Measurements from ENCODE around the gene PDXDC1.
"Not testable (repeated sequence)": the region's sequence is repeated elsewhere in the genome, so short reads cannot be mapped to it uniquely, and the experiment has no call there.

Gene PDXDC1

DNA sequence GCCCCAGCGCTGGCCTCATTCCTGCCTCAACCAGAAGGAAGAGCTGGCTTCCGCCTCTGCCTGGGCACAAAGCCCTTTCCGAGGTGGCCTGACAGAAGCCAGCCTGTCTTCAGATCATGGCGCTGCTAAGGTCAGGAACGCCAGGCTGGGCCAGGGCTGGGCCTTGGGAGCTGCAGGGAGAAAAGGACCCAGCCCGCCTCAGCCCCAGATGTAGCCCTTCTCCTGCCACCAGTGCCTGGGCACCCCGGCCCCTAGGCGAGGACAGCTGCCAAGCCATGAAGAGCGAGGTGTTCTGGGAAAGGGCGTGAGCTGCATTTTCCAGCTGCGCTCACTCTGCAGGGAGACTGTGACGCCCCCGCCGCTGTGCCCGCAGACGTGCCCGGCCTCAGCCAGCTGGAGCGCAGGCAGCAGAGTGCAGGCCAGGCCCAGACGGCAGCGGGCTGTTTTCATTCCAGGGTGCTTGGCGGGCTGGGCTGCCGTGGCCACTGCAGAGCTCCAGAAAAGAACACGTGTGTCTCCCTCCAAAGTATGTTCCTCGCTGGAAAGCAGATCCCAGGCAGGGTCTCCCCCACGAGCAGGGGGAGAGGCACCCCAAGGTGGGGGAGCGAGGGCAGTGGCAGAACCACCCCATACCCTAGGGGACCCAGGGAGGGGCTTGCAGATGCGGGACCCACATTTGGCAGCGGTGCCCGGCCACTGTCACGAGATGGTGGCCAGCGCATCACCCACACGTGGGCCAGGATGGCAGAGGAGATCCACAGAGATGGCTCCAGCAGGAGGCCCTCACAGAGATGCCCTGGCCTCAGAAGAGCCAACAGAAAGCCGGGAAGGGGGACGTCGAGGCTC is 170.8 kb downstream of the PDXDC1 start:
- Histone ChIP-seq H3K4me2 (ENCODE audit: low read length) (peak overlapping the region; percentile 75), H3K4me3 (ENCODE audit: low read length) (peak overlapping the region; percentile 7), H3K9ac (ENCODE audit: low read depth, low read length) (peak overlapping the region; percentile 56), H3K4me1 (ENCODE audit: control insufficient read depth, insufficient read depth, low read length) (peaks cover 61% of the 10 kb centered on the region)
- not testable (repeated sequence) for H3K27me3 ChIP-seq (ENCODE audit: control insufficient read depth, insufficient read depth, low read length); H3K36me3 ChIP-seq (ENCODE audit: insufficient read depth, low read length); H3K9me3 ChIP-seq (replicated peaks; ENCODE audit: low read length)

- Histone ChIP-seq H3K4me3 (ENCODE audit: low read length) (peak overlapping the region; percentile 7), H3K4me1 (ENCODE audit: control insufficient read depth, insufficient read depth, low read length) (peaks cover 58% of the 10 kb centered on the region), H3K9ac (ENCODE audit: low read depth, low read length) (peak overlapping the region; percentile 56)
Measured at GRCh38 chr16:15146264-15146662, 171.4 kb downstream of the PDXDC1 start.

GRCh38 chr16:15148831-15149230 is 174.0 kb downstream of the PDXDC1 start:
- not testable (repeated sequence) for H3K27me3 ChIP-seq (ENCODE audit: control insufficient read depth, insufficient read depth, low read length); H3K4me3 ChIP-seq (ENCODE audit: low read length); H3K9ac ChIP-seq (ENCODE audit: low read depth, low read length); H3K36me3 ChIP-seq (ENCODE audit: insufficient read depth, low read length); H3K9me3 ChIP-seq (replicated peaks; ENCODE audit: low read length)
- Histone ChIP-seq H3K4me1 (ENCODE audit: control insufficient read depth, insufficient read depth, low read length) (peaks cover 34% of the 10 kb centered on the region), H3K4me2 (ENCODE audit: low read length) (peak overlapping the region; percentile 25)

More at GRCh38 chr16:15146264-15146662, 171.4 kb downstream of the PDXDC1 start:
- H3K27me3 ChIP-seq (ENCODE audit: control insufficient read depth, insufficient read depth, low read length); H3K36me3 ChIP-seq (ENCODE audit: insufficient read depth, low read length); H3K9me3 ChIP-seq (replicated peaks; ENCODE audit: low read length): not testable (repeated sequence)
- H3K4me2 ChIP-seq (ENCODE audit: low read length), result peak overlapping the region; percentile 75

DNA sequence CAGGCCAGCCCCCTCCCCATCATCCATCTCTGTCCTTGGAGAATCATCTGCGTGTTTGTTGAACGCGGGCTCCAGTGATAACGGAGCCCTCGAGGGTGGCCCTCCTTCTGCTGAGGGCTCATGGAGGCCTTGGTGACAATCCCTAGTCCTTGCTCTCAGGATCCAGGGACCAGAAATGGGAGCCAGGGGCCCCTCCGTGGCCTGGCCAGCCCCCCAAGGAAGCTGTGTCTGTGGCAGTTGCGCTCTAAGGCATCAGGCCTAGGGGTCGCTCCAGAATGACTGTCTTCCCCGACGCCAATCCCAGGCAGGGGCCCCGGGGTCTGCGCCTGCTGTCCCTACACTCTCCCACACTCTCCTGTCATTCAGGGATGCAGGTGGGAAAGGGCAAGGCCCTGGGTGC is 174.4 kb downstream of the PDXDC1 start:
- not testable (repeated sequence) for H3K27me3 ChIP-seq (ENCODE audit: control insufficient read depth, insufficient read depth, low read length); H3K36me3 ChIP-seq (ENCODE audit: insufficient read depth, low read length); H3K4me2 ChIP-seq (ENCODE audit: low read length); H3K9me3 ChIP-seq (replicated peaks; ENCODE audit: low read length); H3K9ac ChIP-seq (ENCODE audit: low read depth, low read length); H3K4me3 ChIP-seq (ENCODE audit: low read length)
- peaks cover 30% of the 10 kb centered on the region for H3K4me1 ChIP-seq (ENCODE audit: control insufficient read depth, insufficient read depth, low read length)

- peak overlapping the region; percentile 66 for H3K4me3 ChIP-seq (ENCODE audit: low read length)
- not testable (repeated sequence) for H3K36me3 ChIP-seq (ENCODE audit: insufficient read depth, low read length); H3K9me3 ChIP-seq (replicated peaks; ENCODE audit: low read length); H3K4me1 ChIP-seq (ENCODE audit: control insufficient read depth, insufficient read depth, low read length); H3K27me3 ChIP-seq (ENCODE audit: control insufficient read depth, insufficient read depth, low read length)
- H3K9ac ChIP-seq (ENCODE audit: low read depth, low read length), result peak overlapping the region; percentile 63
- H3K4me2 ChIP-seq (ENCODE audit: low read length), result peak overlapping the region; percentile 65
Measured at GRCh38 chr16:15154005-15154404, 179.2 kb downstream of the PDXDC1 start.

DNA sequence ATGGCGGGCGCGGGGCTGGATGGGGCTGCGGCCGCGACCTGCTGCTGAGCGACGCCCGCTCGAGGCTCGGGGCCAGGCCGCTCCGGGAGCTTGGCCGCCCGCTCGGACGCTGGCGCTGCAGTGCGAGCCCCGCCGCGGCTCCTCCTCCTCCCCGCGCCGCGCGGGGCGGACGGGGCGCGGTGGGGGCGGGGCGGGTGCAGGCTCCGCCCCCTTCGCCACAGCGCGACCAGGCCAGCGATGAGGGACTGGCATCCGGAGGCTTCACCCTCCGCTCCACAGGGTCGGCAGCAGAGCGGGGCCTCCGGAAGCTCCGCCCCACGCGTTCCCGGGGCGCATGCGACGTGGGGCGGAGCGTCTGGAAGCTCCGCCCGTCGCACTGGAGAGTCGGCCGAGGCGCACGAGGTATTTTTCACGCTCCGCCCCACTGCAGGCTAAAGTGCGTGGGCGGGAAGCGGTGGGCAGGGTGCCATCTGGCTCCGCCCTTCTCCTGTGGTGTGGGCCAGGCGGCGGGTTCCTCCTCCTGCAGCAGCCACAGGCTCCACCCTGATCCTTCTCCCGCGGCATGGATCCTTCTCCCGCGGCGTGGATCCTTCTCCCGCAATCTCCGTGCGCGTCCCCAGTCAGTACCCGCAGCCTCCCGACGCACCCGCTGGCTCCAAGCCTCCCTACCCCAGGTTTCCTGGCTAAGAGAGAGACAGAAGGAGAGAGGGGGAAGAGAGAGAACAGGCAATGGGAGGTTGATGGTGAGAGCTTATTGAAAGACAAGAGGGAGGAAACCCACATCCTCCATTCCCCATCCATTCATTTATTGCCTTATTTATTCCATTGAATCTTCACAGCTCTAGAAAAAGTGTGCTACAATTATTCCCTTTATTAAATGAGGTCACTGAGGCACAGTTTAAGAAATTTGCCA is 180.1 kb downstream of the PDXDC1 start:
- not testable (repeated sequence) for H3K9me3 ChIP-seq (replicated peaks; ENCODE audit: low read length); H3K4me1 ChIP-seq (ENCODE audit: control insufficient read depth, insufficient read depth, low read length); H3K9ac ChIP-seq (ENCODE audit: low read depth, low read length); H3K27me3 ChIP-seq (ENCODE audit: control insufficient read depth, insufficient read depth, low read length); H3K36me3 ChIP-seq (ENCODE audit: insufficient read depth, low read length)
- peak overlapping the region; percentile 77 for H3K4me2 ChIP-seq (ENCODE audit: low read length)
- peak overlapping the region; percentile 68 for H3K4me3 ChIP-seq (ENCODE audit: low read length)

DNA sequence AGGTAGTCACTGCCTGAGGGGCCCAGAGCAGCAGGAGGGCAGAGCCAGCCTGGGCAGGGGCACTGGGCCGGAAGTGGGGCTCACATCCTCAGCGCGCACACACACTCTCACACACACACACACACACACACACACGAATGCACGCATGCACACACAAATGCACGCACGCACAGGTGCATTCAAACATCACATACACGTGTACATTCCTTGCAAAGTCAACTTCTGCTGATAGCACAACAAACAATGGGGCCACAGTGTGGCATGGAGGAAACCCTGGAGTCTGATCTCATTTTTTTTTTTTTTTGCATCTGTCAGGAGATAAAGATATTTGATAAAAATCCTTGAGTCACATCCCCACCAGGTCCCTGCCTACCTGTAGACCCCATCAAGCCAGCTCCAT is 182.8 kb downstream of the PDXDC1 start:
- not testable (repeated sequence) for H3K4me2 ChIP-seq (ENCODE audit: low read length); H3K36me3 ChIP-seq (ENCODE audit: insufficient read depth, low read length); H3K4me1 ChIP-seq (ENCODE audit: control insufficient read depth, insufficient read depth, low read length); H3K9ac ChIP-seq (ENCODE audit: low read depth, low read length); H3K9me3 ChIP-seq (replicated peaks; ENCODE audit: low read length); H3K27me3 ChIP-seq (ENCODE audit: control insufficient read depth, insufficient read depth, low read length); H3K4me3 ChIP-seq (ENCODE audit: low read length)

DNA sequence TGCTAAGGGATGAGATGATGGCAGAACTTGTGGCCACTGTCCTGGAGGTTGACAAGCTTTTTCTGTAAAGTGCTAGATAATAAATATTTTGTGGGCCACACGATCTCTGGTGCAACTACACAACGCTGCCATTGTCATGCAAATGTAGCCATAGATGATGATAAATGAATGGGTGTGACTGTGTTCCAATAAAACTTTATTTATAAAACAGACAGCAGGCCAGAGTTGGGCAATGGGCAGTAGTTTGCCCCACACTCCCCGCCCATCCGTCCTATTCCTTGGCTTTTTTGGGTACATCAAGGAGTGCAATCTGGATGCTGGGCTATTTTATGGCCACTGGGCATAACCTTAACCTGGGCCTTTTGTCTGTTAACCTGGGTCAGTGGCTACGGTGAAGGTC is 184.8 kb downstream of the PDXDC1 start:
- H3K4me3 ChIP-seq (ENCODE audit: low read length); H3K9me3 ChIP-seq (replicated peaks; ENCODE audit: low read length); H3K27me3 ChIP-seq (ENCODE audit: control insufficient read depth, insufficient read depth, low read length); H3K9ac ChIP-seq (ENCODE audit: low read depth, low read length); H3K4me2 ChIP-seq (ENCODE audit: low read length); H3K36me3 ChIP-seq (ENCODE audit: insufficient read depth, low read length); H3K4me1 ChIP-seq (ENCODE audit: control insufficient read depth, insufficient read depth, low read length): not testable (repeated sequence)

DNA sequence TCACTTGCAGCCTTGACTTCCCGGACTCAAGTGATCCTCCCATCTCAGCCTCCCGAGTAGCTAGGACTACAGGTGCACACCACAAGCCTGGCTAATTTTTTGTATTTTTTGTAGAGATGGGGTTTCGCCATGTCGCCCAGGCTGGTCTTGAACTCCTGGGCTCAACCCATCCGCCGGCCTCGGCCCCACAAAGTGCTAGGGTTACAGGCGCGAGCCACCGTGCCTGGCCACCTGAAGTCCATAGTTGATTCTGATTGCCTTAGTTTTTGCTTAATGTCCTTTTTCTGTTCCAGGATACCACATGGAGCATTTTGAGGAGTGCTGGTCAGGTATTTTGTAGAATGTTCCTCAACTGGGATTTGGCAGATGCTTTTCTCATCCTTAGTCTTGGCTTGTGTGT is 185.7 kb downstream of the PDXDC1 start:
- not testable (repeated sequence) for H3K4me1 ChIP-seq (ENCODE audit: control insufficient read depth, insufficient read depth, low read length); H3K36me3 ChIP-seq (ENCODE audit: insufficient read depth, low read length); H3K27me3 ChIP-seq (ENCODE audit: control insufficient read depth, insufficient read depth, low read length); H3K4me2 ChIP-seq (ENCODE audit: low read length); H3K9ac ChIP-seq (ENCODE audit: low read depth, low read length); H3K4me3 ChIP-seq (ENCODE audit: low read length); H3K9me3 ChIP-seq (replicated peaks; ENCODE audit: low read length)

DNA sequence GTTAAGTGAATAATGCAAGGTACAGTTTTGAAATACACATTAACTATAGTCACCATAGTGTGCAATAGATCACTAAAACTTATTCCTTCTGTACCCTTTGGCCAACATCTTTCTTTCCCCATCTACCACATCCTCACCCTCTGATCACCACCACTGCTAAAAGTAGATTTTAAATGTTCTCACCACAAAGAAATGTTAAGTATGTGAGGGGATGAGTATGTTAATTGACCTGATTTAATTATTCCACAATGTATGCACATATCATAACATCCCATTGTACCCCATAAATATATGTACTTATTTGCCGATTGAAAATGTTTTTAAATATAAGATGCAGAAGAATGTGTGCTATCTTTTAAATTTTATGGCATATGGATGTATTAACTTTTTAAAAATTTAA is 188.2 kb downstream of the PDXDC1 start:
- H3K9me3 ChIP-seq (replicated peaks; ENCODE audit: low read length); H3K4me3 ChIP-seq (ENCODE audit: low read length); H3K27me3 ChIP-seq (ENCODE audit: control insufficient read depth, insufficient read depth, low read length); H3K4me2 ChIP-seq (ENCODE audit: low read length); H3K36me3 ChIP-seq (ENCODE audit: insufficient read depth, low read length); H3K9ac ChIP-seq (ENCODE audit: low read depth, low read length); H3K4me1 ChIP-seq (ENCODE audit: control insufficient read depth, insufficient read depth, low read length): not testable (repeated sequence)

DNA sequence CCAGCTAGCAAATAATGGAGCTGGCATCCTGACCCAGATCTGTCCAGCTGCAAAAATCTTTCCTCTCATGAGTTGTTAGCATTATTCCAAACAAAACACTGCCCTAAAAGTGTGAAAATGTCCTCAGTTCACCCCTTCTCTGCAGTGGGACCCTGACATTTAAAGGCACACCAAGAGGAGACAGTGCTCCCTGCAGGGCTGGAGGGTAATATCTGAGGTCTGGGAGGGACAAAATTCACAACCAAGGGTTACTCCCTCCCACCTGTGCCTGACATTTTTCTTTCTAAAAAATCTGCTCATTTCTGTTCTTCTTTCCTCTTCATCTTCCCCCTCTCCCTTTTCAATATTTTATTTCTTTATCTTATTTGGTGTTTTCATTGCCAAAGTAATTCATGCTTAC is 191.4 kb downstream of the PDXDC1 start:
- H3K4me3 ChIP-seq (ENCODE audit: low read length), result not testable (repeated sequence)

DNA sequence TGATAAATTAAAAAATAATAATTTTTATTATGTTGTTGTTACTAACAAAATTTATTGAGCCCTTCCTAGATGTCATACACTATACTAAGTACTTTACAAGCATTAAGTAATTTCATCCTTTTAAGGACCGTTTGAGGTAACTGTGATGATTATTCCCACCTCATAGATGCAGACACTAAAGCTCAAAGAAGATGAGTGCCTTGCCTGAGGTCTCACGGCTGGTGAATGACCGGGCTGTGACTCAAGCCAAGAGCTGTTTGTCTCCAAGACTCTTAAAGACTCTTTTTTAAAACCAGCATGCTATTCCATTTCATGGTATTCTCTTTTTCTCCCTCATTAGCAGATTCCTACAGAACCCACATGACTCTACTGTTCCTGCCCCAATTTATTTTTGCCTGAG is 193.5 kb downstream of the PDXDC1 start:
- H3K27me3 ChIP-seq (ENCODE audit: control insufficient read depth, insufficient read depth, low read length); H3K9me3 ChIP-seq (replicated peaks; ENCODE audit: low read length); H3K9ac ChIP-seq (ENCODE audit: low read depth, low read length): not testable (repeated sequence)

More for the DNA sequence above, 191.4 kb downstream of the PDXDC1 start:
- H3K36me3 ChIP-seq (ENCODE audit: insufficient read depth, low read length); H3K4me2 ChIP-seq (ENCODE audit: low read length); H3K9me3 ChIP-seq (replicated peaks; ENCODE audit: low read length); H3K27me3 ChIP-seq (ENCODE audit: control insufficient read depth, insufficient read depth, low read length); H3K9ac ChIP-seq (ENCODE audit: low read depth, low read length); H3K4me1 ChIP-seq (ENCODE audit: control insufficient read depth, insufficient read depth, low read length): not testable (repeated sequence)

More for the DNA sequence above, 193.5 kb downstream of the PDXDC1 start:
- H3K36me3 ChIP-seq (ENCODE audit: insufficient read depth, low read length); H3K4me3 ChIP-seq (ENCODE audit: low read length); H3K4me2 ChIP-seq (ENCODE audit: low read length); H3K4me1 ChIP-seq (ENCODE audit: control insufficient read depth, insufficient read depth, low read length): not testable (repeated sequence)

All from skeletal muscle satellite cell (primary cell).